ENCODE data around the gene UNC93B1.
"Not testable (repeated sequence)": the region's sequence is repeated elsewhere in the genome, so short reads cannot be mapped to it uniquely, and the experiment has no call there.

The UNC93B1 gene

GRCh38 chr11:67963217-67963616 lies 40.7 kb downstream of the UNC93B1 start:
- H3K36me3 Mint-ChIP-seq, H3K9me3 Mint-ChIP-seq, H3K27ac Mint-ChIP-seq, H3K4me3 Mint-ChIP-seq, H3K4me1 Mint-ChIP-seq, H3K27me3 Mint-ChIP-seq: not testable (repeated sequence)

- Mint-ChIP-seq H3K4me3 (peak overlapping the region; percentile 53), H3K27ac (peak overlapping the region; percentile 61)
- not testable (repeated sequence) for H3K9me3 Mint-ChIP-seq, H3K4me1 Mint-ChIP-seq, H3K27me3 Mint-ChIP-seq, H3K36me3 Mint-ChIP-seq
Observed at GRCh38 chr11:67956236-67956635, 47.7 kb downstream of the UNC93B1 start.

GRCh38 chr11:67955461-67956007 lies 48.4 kb downstream of the UNC93B1 start:
- H3K4me1 Mint-ChIP-seq, H3K9me3 Mint-ChIP-seq: not testable (repeated sequence)

GRCh38 chr11:67954971-67955370 lies 48.9 kb downstream of the UNC93B1 start:
- H3K4me1 Mint-ChIP-seq, H3K9me3 Mint-ChIP-seq, H3K36me3 Mint-ChIP-seq, H3K27me3 Mint-ChIP-seq, H3K27ac Mint-ChIP-seq: not testable (repeated sequence)
- H3K4me3 Mint-ChIP-seq, result peak overlapping the region; percentile 84

More at GRCh38 chr11:67955461-67956007, 48.4 kb downstream of the UNC93B1 start:
- H3K27me3 Mint-ChIP-seq, H3K36me3 Mint-ChIP-seq: not testable (repeated sequence)
- Mint-ChIP-seq H3K4me3 (peak overlapping the region; percentile 91), H3K27ac (peak overlapping the region; percentile 51)

GRCh38 chr11:67954251-67954650 lies 49.6 kb downstream of the UNC93B1 start:
- not testable (repeated sequence) for H3K36me3 Mint-ChIP-seq, H3K27ac Mint-ChIP-seq, H3K9me3 Mint-ChIP-seq, H3K4me1 Mint-ChIP-seq, H3K27me3 Mint-ChIP-seq
- H3K4me3 Mint-ChIP-seq, result peak overlapping the region; percentile 84

GRCh38 chr11:67950705-67951104 lies 53.2 kb downstream of the UNC93B1 start:
- not testable (repeated sequence) for H3K9me3 Mint-ChIP-seq, H3K27ac Mint-ChIP-seq, H3K36me3 Mint-ChIP-seq, H3K4me1 Mint-ChIP-seq, H3K4me3 Mint-ChIP-seq, H3K27me3 Mint-ChIP-seq

- not testable (repeated sequence) for H3K4me1 Mint-ChIP-seq, H3K27ac Mint-ChIP-seq, H3K27me3 Mint-ChIP-seq, H3K4me3 Mint-ChIP-seq, H3K36me3 Mint-ChIP-seq, H3K9me3 Mint-ChIP-seq
Observed at GRCh38 chr11:67947785-67948184, 56.1 kb downstream of the UNC93B1 start.

- H3K27ac Mint-ChIP-seq, H3K9me3 Mint-ChIP-seq, H3K36me3 Mint-ChIP-seq, H3K4me3 Mint-ChIP-seq, H3K4me1 Mint-ChIP-seq, H3K27me3 Mint-ChIP-seq: not testable (repeated sequence)
Observed at GRCh38 chr11:67946403-67946802, 57.5 kb downstream of the UNC93B1 start.

- H3K36me3 Mint-ChIP-seq, H3K9me3 Mint-ChIP-seq, H3K4me3 Mint-ChIP-seq, H3K27ac Mint-ChIP-seq, H3K27me3 Mint-ChIP-seq, H3K4me1 Mint-ChIP-seq: not testable (repeated sequence)
Observed at GRCh38 chr11:67943406-67943805, 60.5 kb downstream of the UNC93B1 start.

Measured in activated naive CD4-positive, alpha-beta T cell treated with anti-CD3 and anti-CD28 coated beads, Interleukin-2, amount 50 U/mL, for 24 hours (primary cell).